ENCODE measurements around the gene FBXO2. TPM values are rescaled to one million over a fixed set of nuclear protein-coding genes. Genes with fewer than 3 reads are reported as not detected.

FBXO2 gene
- total and polyA plus RNA-seq, 11 donors: 0.83 to 7.5 (median 2.5) TPM

GRCh38 chr1:11623702-11624101 is 30.5 kb downstream of the FBXO2 start:
- H3K27me3 ChIP-seq: peaks cover 0 to 50% (median 4%) of the 10 kb centered on the region in 9 donors
- ATAC-seq: no peak
- no peak for DNase-seq
- no peak overlapping the region for H3K27ac ChIP-seq
- H3K36me3 ChIP-seq: no peaks in the 10 kb centered on the region
- no peak overlapping the region for H3K4me3 ChIP-seq
- WGBS, 4 donors: 77 to 85% (median 80%) methylated on average over 8 of the region's 8 CpGs
- TF ChIP-seq POLR2A (IDR thresholded peaks at IDR 0.05) (no peak), CTCF (IDR thresholded peaks at IDR 0.05) (no peak)
- intact Hi-C loops (cut with DNase I): loop anchor here in 1 of 10 donors (10.0 kb wide), 1 partner anchor 149 kb away; the partner anchor contains the start of gene DISP3
- no peaks in the 10 kb centered on the region for H3K9me3 ChIP-seq
- no peaks in the 10 kb centered on the region for H3K4me1 ChIP-seq

- no peak for DNase-seq
- no peaks in the 10 kb centered on the region for H3K36me3 ChIP-seq
- no peak overlapping the region for H3K4me3 ChIP-seq
- no peaks in the 10 kb centered on the region for H3K4me1 ChIP-seq
- H3K27me3 ChIP-seq: peaks cover 0 to 39% (median 3%) of the 10 kb centered on the region in 9 donors
- TF ChIP-seq CTCF (IDR thresholded peaks at IDR 0.05) (no peak), POLR2A (IDR thresholded peaks at IDR 0.05) (no peak)
- no peaks in the 10 kb centered on the region for H3K9me3 ChIP-seq
- 58 to 73% (median 59%) methylated on average over 3 of the region's 3 CpGs for WGBS, 4 donors
- no peak for ATAC-seq
- H3K27ac ChIP-seq: no peak overlapping the region
- intact Hi-C loops (cut with DNase I): loop anchor here in 1 of 10 donors (10.0 kb wide), 1 partner anchor 148 kb away; the partner anchor contains the start of gene DISP3
Measured at GRCh38 chr1:11622398-11622797, 31.8 kb downstream of the FBXO2 start.

- intact Hi-C loops (cut with DNase I): loop anchor here in 1 of 10 donors (10.0 kb wide), 1 partner anchor 146 kb away; the partner anchor contains the start of gene DISP3
- WGBS, 4 donors: 72 to 85% (median 77%) methylated on average over 5 of the region's 5 CpGs
- peaks cover 0 to 46% (median 3%) of the 10 kb centered on the region in 9 donors for H3K27me3 ChIP-seq
- H3K36me3 ChIP-seq: no peaks in the 10 kb centered on the region
- ATAC-seq (no peak), DNase-seq (no peak)
- H3K9me3 ChIP-seq: no peaks in the 10 kb centered on the region
- no peak for TF ChIP-seq CTCF (IDR thresholded peaks at IDR 0.05)
- TF ChIP-seq POLR2A (IDR thresholded peaks at IDR 0.05): no peak
- no peak overlapping the region for H3K27ac ChIP-seq
- H3K4me1 ChIP-seq: no peaks in the 10 kb centered on the region
- no peak overlapping the region for H3K4me3 ChIP-seq
Measured at GRCh38 chr1:11620924-11621323, 33.3 kb downstream of the FBXO2 start.

GRCh38 chr1:11620405-11620804 is 33.8 kb downstream of the FBXO2 start:
- ATAC-seq (no peak), DNase-seq (no peak)
- 38 to 48% (median 44%) methylated on average over 12 of the region's 12 CpGs for WGBS, 4 donors
- intact Hi-C loops (cut with DNase I): loop anchor here in 1 of 10 donors (10.0 kb wide), 1 partner anchor 146 kb away; the partner anchor contains the start of gene DISP3
- H3K27ac ChIP-seq: no peak overlapping the region
- H3K4me1 ChIP-seq: no peaks in the 10 kb centered on the region
- no peaks in the 10 kb centered on the region for H3K9me3 ChIP-seq
- H3K36me3 ChIP-seq: no peaks in the 10 kb centered on the region
- TF ChIP-seq POLR2A (IDR thresholded peaks at IDR 0.05) (no peak), CTCF (IDR thresholded peaks at IDR 0.05) (no peak)
- peaks cover 0 to 42% (median 3%) of the 10 kb centered on the region in 9 donors for H3K27me3 ChIP-seq
- H3K4me3 ChIP-seq: no peak overlapping the region

Data from heart left ventricle (tissue), 16 donors.